Stomach (tissue), 9 donors: ENCODE data around the gene KIAA0232. TPM values are rescaled to one million over a fixed set of nuclear protein-coding genes. Genes with fewer than 3 reads are reported as not detected.
"Not testable (repeated sequence)": the region's sequence is repeated elsewhere in the genome, so short reads cannot be mapped to it uniquely, and the experiment has no call there.

Experiments used
- DNase-seq, 2 donors: peaks; one replicate each; pipeline versions ENCODE4 v3.0.0 to v3.0.0-alpha.2; 2013 to 2019
- H3K27ac ChIP-seq, 5 donors: fragments of 200-600 bp in 4 of 5; sonication (generic) in 4 of 5; one replicate each; pipeline ENCODE4 v1.5.1; 2013 to 2019; ENCODE audit warnings: mild to moderate bottlenecking in 1 of 5, moderate library complexity in 1 of 5
- H3K27me3 ChIP-seq, 3 donors: fragments of 200-600 bp; sonication (generic); one replicate each; pipeline ENCODE4 v1.5.1; 2017 to 2019; ENCODE audit warnings: mixed run types in 1 of 3
- H3K36me3 ChIP-seq, 4 donors: fragments of 200-600 bp; sonication (generic); 1 replicate in 3 of 4; 2 replicates in 1 of 4; pipeline ENCODE4 v1.5.1; 2016 to 2019
- H3K4me1 ChIP-seq, 4 donors: fragments of 200-600 bp; sonication (generic); one replicate each; pipeline ENCODE4 v1.5.1; 2016 to 2019
- H3K4me3 ChIP-seq, 4 donors: fragments of 200-600 bp; sonication (generic) in 3 of 4; one replicate each; pipeline ENCODE4 v1.5.1; 2016 to 2019; ENCODE audit warnings: mild to moderate bottlenecking in 1 of 4
- H3K9me3 ChIP-seq, 4 donors: fragments of 200-600 bp; sonication (generic); one replicate each; pipeline ENCODE4 v1.5.1; 2016 to 2019
- CTCF ChIP-seq, 7 experiments: fragments of 450-650 bp in 4 of 7; fragments of 200-600 bp in 3 of 7; sonication (generic) in 3 of 7; IDR thresholded peaks; one replicate each; pipeline ENCODE4 v1.5.1; 2016 to 2019; ENCODE audit warnings: antibody characterized with exemption in 7 of 7, control low read depth in 2 of 7, mild to moderate bottlenecking in 1 of 7
- EP300 ChIP-seq: sonication (generic); formaldehyde crosslinking; IDR thresholded peaks from one replicate; pipeline ENCODE4 v1.6.1; 2017; ENCODE audit warnings: antibody characterized with exemption
- POLR2A ChIP-seq, 4 donors: fragments of 450-650 bp; IDR thresholded peaks; one replicate each; pipeline ENCODE4 v1.6.1; 2016; ENCODE audit warnings: antibody characterized with exemption in 4 of 4, control low read depth in 2 of 4, mild to moderate bottlenecking in 1 of 4, moderate library complexity in 1 of 4
- POLR2AphosphoS5 ChIP-seq, 3 donors: sonication (generic); formaldehyde crosslinking; IDR thresholded peaks; one replicate each; pipeline ENCODE4 v1.6.1; 2016; ENCODE audit warnings: antibody characterized with exemption in 3 of 3
- WGBS, 5 donors: extraction: QIAGEN DNeasy Blood & Tissue Kit in 3 of 5; methylation state at CpG; one replicate each; pipeline versions ENCODE4 v1.1.5 to v1.1.7; 2013 to 2018; 5-methylcytosine and 5-hydroxymethylcytosine counted together
- intact Hi-C: fragments of 100-400 bp; cut with DNase I; formaldehyde crosslinking; loops from one replicate; pipeline ENCODE4 v1.15.1; 2023; ENCODE audit warnings: low total_unique reads
- polyA plus RNA-seq, 3 donors: library from polyadenylated mRNA; stranded (reverse); fragments of 200-250 nt; gene quantifications; one replicate each; pipeline ENCODE4 v1.2.3, GENCODE V29; 2013
- total RNA-seq, 5 donors: library from RNA; depleted of rRNA; stranded (reverse); fragments of >200 nt; gene quantifications; one replicate each; pipeline versions ENCODE4 v1.1.0 to v1.2.3, GENCODE V29; 2014 to 2016
- donor health status: healthy with polysubstance abuse.
- donor health status: Bipolar disorder and iron deficiency.
- donor health status: healthy.

KIAA0232 gene
- total and polyA plus RNA-seq, 8 donors: 5.1 to 48.1 (median 9.9) TPM

DNA sequence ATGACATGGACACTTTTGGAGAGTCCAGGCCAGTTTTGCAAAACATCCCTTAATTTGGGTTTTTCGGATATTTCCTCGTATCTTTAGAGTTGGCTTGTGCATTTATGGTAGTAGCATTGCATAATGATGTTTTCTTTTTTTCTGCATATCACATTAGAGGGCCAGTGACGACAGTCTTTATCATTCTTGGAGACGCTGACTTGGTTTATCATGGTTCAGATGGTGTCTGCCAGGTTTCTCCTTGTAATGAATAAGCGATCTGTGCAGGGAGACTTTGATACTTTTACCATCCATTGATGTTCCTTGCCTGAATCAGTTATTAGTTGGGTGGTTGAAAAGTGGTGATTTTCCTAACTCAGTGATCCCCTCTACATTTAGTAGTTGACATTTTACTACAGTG is 46.6 kb downstream of the KIAA0232 start:
- WGBS, 5 donors: 84 to 93% (median 85%) methylated on average over 5 of the region's 5 CpGs
- no peak for DNase-seq
- Histone ChIP-seq H3K27me3 (no peaks in the 10 kb centered on the region), H3K4me3 (no peak overlapping the region), H3K4me1 (peaks cover 0 to 29% (median 11%) of the 10 kb centered on the region in 4 donors), H3K27ac (no peak overlapping the region), H3K9me3 (no peaks in the 10 kb centered on the region), H3K36me3 (peaks cover 38 to 86% (median 80%) of the 10 kb centered on the region in 4 donors)
- intact Hi-C loops: no loop called here
- TF ChIP-seq POLR2AphosphoS5 (IDR thresholded peaks at IDR 0.05) (no peak), CTCF (IDR thresholded peaks at IDR 0.05) (no peak), EP300 (no peak), POLR2A (IDR thresholded peaks at IDR 0.05) (no peak)

GRCh38 chr4:6834867-6835266 is 52.3 kb downstream of the KIAA0232 start:
- Histone ChIP-seq H3K36me3 (peaks cover 21 to 62% (median 55%) of the 10 kb centered on the region in 4 donors), H3K9me3 (no peaks in the 10 kb centered on the region), H3K27me3 (no peaks in the 10 kb centered on the region), H3K4me3 (no peak overlapping the region), H3K4me1 (peaks cover 6 to 18% (median 12%) of the 10 kb centered on the region in 4 donors), H3K27ac (no peak overlapping the region)
- TF ChIP-seq CTCF (IDR thresholded peaks at IDR 0.05) (no peak), POLR2A (IDR thresholded peaks at IDR 0.05) (no peak), POLR2AphosphoS5 (IDR thresholded peaks at IDR 0.05) (no peak), EP300 (no peak)
- intact Hi-C loops: no loop called here
- WGBS, 5 donors: 90 to 97% (median 97%) methylated on average over 3 of the region's 3 CpGs
- DNase-seq: no peak

GRCh38 chr4:6835616-6836015 is 53.1 kb downstream of the KIAA0232 start:
- WGBS, 5 donors: 95 to 99% (median 97%) methylated on average over 4 of the region's 4 CpGs
- H3K27ac ChIP-seq, H3K9me3 ChIP-seq, DNase-seq, H3K27me3 ChIP-seq, intact Hi-C loops, H3K4me3 ChIP-seq: not testable (repeated sequence)
- Histone ChIP-seq H3K4me1 (peaks cover 14 to 25% (median 19%) of the 10 kb centered on the region in 4 donors), H3K36me3 (peaks cover 21 to 55% (median 47%) of the 10 kb centered on the region in 4 donors)

DNA sequence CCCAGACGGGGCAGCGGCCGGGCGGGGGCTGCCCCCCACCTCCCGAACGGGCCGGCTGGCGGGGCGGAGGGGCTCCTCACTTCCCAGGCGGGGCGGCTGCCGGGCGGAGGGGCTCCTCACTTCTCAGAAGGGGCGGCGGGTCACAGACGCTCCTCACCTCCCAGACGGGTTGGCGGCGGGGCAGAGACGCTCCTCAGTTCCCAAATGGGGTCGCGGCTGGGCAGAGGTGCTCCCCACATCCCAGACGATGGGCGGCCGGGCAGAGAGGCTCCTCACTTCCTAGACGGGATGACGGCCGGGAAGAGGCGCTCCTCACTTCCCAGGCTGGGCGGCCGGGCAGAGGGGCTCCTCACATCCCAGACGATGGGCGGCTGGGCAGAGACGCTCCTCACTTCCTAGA is 54.6 kb downstream of the KIAA0232 start:
- H3K27me3 ChIP-seq, intact Hi-C loops, H3K27ac ChIP-seq, DNase-seq, H3K9me3 ChIP-seq, H3K4me3 ChIP-seq: not testable (repeated sequence)
- WGBS, 5 donors: 92 to 98% (median 96%) methylated on average over 25 to 34 of the region's 34 CpGs
- H3K4me1 ChIP-seq: peaks cover 15 to 40% (median 25%) of the 10 kb centered on the region in 4 donors
- peaks cover 10 to 40% (median 34%) of the 10 kb centered on the region in 4 donors for H3K36me3 ChIP-seq

DNA sequence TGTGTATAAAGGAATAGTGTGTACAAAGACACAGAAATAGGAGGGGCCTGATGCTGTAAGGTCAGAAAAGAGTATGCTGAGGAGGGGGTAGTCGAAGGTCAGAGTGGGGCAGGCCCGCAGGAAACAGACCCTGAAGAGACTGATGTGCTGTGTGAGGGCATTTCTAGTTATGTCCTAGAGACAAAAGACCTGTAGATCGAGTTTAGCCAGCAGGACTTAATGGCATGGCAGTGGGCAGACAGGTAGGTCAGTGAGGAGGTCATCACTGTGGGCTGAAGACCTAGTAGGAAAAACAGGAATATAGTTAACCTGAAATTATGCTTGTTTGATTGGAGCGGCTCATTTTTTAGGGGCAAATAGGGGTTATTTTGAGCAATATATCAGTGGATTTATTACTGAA is 57.1 kb downstream of the KIAA0232 start:
- H3K4me1 ChIP-seq: peaks cover 15 to 42% (median 25%) of the 10 kb centered on the region in 4 donors
- H3K4me3 ChIP-seq: no peak overlapping the region
- intact Hi-C loops: no loop called here
- peaks cover 0 to 43% (median 37%) of the 10 kb centered on the region in 4 donors for H3K36me3 ChIP-seq
- 73 to 86% (median 77%) methylated on average over 4 of the region's 4 CpGs for WGBS, 5 donors
- no peaks in the 10 kb centered on the region for H3K9me3 ChIP-seq
- no peaks in the 10 kb centered on the region for H3K27me3 ChIP-seq
- no peak for DNase-seq
- TF ChIP-seq POLR2AphosphoS5 (IDR thresholded peaks at IDR 0.05) (no peak), CTCF (IDR thresholded peaks at IDR 0.05) (no peak), EP300 (no peak), POLR2A (IDR thresholded peaks at IDR 0.05) (no peak)
- no peak overlapping the region for H3K27ac ChIP-seq
